CD1c-positive myeloid dendritic cell (primary cell): ENCODE results near the gene EML3.

Experiments
- DNase-seq: peaks from one replicate; pipeline ENCODE4 v3.0.0-alpha.2; 2016; ENCODE audit errors: extremely low spot score

The EML3 gene

GRCh38 chr11:62553080-62553838, 59.3 kb downstream of the EML3 start:
- peak; percentile 91 for DNase-seq

- peak; percentile 38 for DNase-seq
Measured at GRCh38 chr11:62552485-62553079, 60.0 kb downstream of the EML3 start.
